ENCODE data around the gene MRPL10.
A peak's percentile ranks its signal among the peaks of the same experiment; 100 is the strongest.

Gene MRPL10

DNA sequence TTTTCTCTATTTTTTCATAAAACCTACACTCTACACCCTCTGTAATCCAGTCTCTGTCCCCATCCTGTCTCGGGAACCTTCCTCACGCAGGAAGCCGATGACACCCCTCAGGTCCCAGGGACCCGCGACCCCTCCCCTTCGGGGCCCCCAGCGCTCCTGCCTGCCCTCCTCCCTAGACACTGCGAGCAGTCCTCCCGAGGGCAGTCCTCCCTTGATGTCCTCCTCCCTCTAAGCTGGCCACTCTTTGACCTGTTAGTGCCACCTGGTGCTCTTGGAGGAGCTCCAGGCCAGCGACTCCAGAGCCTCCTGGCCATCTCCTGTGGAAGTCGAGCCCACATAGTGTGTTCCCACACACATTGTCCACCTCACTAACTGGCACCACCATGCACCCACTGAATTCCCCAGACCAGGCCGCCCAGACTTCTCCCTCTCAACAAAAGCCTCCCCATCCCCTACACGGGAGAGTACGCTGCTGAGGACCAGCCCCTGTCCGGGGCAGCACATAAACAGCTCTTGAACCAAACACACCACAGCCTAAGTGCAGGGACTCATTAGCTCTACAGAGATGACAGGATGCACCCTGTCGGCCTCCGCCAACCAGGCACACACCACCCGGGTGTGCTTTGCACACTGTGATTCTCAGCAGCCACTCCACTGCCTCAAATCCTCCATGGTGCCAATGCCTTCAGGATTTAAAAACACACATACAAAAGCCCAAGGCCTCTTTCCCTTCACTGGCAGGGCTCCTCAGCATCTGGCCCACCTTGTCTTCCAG lies 19.0 kb downstream of the MRPL10 start:
- DNase-seq, result no peak

DNA sequence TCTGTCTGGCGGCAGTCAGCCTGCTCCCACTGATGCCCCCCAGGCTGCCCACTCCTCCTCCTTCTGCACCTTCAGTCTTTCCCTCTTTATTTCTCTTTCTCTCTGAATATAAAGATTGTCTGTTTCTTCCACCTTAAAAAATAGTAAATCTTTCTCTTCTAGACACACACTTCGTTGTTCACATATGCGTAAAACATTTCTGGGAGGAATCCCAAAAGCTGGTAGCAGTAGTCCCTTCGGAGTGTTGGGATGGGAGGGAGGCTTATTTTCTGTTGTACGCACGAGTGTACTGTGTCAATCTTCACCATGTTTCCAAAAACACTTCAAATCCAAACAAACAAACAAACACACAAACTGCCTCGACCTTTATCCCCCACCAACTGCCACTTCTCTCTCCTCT lies 19.6 kb downstream of the MRPL10 start:
- DNase-seq, result no peak

DNA sequence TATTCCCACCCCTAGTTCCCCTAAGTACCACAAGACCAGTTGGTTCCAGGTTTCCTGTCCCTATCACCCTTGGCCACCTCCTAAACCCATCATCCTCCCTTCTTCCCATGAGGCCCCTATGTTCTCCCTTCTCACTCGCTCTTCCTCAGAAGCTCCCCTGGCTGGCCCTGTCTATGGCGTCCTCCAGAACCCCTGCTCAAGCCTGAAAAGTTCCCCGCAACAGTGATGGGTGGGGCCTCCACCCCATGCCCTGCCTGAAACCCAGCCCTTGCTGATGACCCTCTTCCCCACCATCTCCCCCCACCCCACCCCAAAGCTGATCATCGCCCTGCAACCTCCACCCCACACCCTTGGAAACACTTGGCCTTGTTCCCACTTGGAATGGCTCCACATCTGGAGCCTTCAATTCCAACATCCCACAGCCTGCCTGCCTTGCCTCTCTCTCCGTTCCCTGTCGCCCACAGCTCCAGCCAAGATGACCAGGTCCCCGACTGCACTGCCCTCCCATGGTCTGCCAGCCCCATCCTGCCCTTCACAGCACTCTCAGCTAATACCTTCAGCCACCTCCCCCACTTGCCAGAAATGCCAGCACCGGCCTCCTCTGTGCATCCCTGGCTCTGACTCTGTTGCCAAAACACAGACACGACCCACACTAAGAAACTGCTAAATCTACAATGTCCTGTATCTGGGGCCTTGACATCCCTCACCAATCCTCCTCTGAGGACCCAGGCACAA lies 20.3 kb downstream of the MRPL10 start:
- DNase-seq, result no peak

DNA sequence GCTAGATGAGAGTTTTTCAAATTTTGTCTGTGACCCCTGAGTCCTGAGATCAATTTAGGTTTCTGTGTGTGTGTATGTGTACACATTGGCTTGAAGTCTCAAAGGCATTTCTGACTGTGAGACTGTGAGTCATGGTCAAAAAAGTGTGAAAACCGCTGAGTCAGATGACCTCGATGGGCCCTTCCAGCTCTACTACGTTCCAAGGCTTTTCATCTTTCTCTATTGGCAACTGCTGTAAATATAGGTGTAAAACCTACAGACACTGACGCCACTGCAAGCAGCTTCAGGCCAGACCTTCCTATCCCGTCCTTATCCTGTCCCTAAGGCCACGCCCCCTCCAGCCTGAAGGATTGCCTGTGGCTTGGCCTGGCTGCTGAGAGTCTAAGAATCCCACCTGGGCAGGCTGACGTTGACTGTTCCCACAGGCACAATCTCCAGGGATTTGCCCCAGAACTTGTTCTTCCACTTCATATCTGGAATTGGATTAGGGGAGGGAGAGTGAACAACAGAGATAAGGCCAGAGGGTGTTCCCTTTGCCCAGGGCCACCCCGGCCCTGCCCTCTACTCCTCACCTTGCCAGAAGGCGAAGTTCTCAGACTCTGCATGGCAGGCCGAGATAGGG lies 21.0 kb downstream of the MRPL10 start:
- no peak for DNase-seq

DNA sequence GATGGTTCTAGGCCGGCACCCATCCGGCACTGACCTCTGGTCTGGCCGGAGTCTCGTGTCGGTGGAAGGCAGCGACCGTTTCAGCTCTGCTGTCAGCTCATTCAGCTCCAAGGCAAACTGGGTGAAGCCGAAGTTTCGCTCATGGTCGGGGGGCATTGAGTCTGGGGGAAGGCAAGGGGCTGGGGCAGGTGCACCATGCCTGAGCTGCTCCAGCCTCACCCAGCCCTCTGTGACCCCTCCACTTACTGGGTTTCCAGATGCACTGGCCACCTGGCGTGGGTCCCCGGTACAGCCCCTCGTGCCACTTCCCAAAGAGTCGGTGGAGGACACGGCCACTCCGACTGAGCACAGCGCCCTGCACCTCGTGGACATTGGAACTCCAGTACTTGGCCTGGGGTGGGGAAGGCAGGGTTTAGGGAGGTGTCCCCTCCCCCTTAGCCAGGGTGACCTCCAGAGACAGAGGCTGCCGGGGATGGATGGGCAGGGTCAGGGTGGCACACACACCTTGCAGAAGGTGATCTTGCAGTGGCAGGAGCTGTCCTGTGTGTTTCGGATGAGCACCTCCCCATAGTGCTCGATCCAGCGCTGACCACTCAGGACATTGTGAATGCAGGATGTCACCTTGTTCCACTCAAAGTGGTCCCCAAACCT lies 22.4 kb downstream of the MRPL10 start:
- no peak for DNase-seq

DNA sequence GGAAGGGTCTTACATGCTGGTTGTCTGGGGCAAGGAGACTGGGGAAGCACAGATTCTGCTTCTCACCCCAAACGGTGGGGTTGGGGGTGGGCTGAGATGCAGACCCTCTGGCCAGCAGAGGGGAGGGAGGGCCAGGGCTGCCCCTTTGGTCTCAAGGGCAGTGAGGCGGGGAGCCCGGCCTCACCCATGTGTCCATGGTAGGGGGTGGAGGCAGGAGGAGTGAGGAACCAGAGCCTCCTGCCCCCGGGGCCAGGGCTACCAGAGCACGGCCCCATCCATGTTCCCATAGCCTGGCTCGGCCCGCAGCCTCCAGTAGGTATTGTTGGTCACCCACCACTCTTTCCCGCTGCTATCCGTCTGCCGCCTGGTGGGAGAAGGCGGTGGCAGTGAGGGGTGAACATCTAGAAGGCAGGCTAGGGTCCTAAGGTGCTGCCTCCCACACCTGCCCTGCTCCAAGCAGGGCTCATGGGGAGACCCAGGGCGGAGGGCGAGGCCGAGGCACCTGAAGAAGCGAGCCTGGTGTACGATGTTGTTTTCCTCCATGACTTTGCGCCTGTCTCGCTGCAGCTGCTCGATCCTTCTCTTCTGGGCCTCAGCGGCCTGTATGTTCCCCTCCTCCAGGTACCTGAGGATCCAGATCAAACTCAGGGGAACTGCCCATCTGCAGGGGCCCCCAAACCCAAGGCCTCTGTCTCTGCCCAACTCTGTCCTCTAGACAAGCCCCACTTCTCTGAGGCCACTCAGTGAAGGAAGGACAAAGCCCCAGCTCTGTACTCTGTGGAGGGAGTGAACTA lies 23.1 kb downstream of the MRPL10 start:
- DNase-seq, result no peak

DNA sequence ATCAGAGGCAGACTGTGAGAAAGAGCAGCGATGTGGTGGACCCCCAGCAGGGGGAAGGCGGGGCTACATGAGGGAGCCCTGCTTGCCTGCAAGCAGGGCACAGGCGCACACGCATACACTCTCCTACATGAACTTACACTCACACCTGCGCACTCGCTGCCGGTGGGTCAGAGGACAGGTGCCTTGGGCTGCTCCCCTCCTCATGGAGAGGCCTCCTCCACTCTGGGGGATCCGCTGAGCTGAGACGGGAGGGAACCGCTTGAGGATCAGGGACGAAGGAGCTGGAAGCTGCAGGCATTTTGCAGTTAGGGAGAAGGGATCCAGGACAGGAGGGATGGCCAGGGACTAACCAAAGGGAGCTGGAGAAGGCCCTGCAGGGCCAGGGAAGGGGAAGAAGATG lies 23.9 kb downstream of the MRPL10 start:
- no peak for DNase-seq

DNA sequence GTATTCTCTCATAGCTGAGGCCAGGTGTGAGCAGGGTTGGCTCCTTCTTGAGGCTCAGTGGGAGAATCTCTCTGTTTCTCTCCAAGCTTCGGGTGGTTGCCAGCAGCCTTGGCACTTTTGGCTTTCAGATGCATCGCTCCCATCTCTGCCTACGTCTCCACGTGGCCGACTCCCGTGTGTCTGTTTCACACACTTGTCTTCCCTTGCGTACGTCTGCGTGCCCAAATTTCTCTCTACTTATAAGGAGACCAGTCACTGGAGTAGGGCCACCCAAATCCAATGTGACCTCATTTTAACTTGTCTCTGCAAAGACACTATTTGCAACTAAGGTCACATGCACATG lies 24.5 kb downstream of the MRPL10 start:
- no peak for DNase-seq

DNA sequence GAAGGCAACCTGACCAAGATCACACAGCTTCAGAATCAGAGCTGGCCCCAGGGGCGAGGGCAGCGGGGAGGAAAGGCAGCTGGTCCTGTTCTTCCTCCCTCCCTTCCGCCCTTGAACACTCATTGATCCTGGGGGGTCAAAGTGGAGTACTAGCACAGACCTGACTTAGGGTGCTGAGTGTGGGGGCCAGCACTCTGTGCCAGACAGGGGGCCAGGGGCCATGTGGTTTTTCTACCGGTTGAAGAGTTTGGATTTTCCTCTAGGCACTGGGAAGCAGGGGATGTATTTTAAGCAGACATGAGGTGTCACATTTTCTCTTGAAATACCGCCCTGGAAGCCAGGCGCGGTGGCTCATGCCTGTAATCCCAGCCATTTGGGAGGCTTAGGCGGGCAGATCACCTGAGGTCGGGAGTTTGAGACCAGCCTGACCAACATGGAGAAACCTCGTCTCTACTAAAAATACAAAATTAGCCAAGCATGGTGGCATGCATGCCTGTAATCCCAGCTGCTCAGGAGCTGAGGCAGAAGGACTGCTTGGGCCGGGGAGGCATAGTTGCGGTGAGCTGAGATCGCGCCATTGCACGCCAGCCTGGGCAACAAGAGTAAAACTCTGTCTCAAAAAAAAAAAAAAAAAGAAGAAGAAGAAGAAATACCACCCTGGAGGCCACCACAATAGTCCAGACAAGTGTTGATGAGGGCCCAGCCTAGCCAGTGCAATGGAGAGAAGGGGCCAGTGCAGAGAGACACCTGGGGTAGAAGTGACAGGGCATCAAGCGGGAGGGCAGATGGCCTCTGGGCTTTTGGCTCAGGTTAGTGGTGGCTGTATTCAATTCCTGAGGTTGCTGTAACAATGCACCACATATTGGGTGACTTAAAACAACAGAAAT lies 25.1 kb downstream of the MRPL10 start:
- DNase-seq, result no peak

DNA sequence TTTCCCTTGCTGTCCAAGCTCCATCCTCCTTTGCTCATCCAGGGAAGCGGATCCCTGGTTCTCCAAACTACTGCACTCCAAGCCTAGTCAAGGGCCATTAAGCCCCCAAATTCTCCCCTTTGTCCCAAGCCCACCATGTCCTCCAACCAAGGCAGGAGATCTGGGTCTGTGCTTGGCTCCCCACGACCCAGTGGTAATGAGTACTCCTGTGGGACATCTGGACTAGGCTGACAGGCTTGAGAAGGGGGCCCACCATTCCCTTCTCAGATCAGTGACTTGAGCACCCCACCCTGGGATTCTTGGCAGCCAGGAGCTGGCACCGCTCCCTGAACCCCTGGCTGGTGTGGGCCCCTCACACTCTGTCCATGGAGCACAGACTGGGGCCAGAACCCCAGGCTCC lies 26.9 kb downstream of the MRPL10 start:
- no peak for DNase-seq

DNA sequence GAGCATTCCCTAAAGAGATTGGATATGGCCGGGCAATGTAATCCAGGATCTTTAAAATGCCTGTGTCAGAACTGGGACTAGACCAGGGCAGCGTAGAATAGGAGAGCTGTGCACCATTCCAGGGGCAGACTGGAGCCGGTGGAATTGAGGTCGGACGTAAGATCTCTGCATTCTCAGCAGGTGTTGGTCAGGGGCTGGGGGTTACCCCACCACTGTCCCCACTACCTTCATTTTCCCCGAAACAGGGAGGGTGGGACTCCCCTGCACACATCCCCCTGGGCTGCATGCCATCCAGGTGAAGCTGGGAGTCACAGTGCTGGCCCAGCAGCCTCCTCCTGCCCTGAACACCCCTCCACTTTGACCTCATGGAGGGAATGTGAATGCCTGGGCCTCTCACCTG lies 27.6 kb downstream of the MRPL10 start:
- DNase-seq, result no peak

DNA sequence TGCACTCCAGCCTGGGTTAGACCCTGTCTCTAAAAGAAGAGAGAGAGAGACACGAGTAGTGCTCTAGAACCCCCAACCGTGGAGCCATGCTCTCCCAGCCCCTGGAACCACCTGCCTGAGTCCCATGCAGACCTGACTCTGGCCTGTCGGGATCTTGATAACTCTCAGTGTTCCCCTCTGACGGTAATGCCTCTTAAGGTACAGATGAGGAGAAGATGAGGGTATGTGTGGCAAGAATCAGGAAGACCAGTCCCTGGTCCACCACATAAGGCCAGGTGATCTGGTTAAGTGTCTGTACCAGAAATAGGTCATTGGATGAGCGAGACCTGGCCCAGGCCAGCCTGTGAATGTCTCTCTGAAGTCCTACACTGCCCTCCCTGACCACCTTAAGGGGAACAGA lies 28.1 kb downstream of the MRPL10 start:
- no peak for DNase-seq

DNA sequence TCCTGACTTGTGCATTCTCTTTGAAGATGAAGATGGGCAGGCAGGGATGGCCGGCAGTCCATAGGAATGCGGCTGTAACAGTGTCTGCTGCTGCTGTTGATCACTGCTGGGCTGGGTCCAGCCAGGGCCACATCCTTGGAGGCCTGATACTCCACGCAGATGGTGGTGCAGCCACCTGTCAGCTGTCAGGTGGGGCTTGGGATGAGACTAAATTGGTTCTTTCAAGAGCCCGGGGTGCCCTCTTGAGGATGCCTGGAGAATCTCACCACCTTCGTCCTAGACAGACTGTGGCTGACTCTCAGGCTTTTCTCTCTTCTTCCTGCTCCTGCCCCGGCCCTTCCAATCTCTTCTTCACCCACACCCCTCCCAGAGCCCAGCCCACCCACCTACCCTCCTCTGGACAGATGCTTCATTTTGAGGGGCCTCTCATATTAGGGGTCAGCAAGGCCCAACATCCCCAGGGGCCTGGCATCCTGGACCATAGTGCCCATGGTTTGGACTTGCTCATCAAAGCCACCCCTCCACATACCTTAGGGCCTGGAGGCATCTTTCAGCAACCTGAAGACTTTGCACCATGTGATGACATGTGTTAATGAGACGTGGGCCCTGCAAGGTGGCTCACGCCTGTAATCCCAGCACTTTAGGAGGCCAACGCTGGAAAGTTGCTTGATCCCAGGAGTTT lies 28.9 kb downstream of the MRPL10 start:
- DNase-seq, result peak; percentile 2

DNA sequence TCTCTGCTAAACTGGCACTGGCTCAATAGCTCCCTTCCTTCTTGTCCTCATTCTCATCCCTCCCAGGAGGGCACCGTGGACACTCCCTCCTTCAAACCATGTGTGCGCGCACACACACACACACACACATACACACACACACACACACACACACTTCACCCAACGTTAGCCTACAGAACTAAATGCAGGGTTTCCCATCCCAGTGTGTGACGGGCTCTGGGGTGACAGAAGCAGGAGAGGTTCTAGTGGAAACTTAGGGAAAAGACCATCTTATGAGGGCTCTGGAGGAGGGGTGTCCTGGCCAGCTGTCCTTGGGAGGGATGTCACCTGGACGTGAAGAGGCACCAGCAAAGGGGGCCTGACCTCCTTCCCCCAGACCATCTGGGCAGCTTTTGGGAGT lies 29.4 kb downstream of the MRPL10 start:
- no peak for DNase-seq

DNA sequence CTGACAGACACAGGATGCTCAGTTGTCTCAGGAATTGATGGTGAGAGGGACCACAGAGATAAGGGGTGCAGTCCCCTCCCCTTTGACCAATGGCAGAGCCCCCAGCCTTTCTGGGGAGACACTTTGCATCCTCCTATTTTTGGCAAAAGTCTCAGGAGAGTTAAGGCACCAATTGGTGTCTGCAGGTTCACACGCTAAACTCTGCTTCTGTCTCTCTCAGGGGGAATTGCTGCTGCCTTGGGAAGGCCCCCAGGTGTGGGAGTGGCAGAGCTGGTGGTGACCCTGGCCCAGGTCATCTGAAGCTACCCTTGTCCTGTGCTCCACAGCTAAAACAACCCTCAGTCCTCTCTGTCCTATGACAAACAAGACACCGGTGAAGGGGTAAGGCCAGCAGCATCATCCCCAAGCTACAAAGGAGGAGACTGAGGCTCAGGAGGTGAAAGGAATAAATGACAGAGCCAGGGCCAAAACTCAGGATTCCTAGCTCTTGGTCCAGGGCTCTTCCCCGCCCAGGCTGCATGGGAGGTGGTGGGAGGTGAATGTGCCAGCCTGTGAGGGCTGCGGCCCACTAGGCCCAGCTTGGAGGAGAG lies 30.1 kb downstream of the MRPL10 start:
- DNase-seq, result no peak

DNA sequence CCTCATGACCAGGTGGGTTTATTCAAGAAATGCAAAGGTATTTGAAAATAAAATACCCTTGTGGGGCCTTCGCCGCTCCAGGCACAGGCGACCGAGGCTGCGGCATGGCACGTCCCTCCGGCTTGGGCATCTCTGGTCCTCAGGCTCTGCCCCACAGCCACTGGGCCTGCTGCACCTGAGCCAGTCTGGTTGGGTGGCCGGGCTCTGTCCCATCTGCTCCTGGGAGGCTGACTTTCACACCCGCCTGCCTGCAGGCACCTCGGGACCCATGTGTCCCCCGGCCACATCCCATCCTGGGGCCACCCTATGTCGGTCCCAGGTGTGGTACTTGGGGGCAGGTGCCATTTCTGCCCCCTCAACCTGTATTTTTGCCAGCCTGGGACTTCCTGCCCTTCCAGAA lies 30.7 kb downstream of the MRPL10 start:
- DNase-seq, result no peak

DNA sequence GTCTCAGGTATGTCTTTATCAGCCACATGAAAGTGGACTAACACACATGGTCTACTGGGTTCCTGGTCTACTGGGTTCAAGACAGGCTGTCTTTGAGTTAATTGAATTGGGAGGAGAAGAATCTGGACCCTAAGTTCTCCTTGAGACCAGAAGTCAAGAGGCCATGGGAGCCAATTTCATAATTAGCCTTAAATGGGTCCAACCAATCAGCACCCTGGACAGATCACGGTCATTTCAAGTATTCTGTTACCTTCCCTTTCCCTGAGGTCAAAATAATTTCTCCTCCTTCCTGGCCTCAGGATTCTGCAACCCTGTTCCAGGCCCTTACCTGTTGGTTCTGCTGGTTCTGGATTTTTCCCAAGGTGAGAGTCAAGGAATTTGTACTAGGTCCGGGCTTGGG lies 33.5 kb downstream of the MRPL10 start:
- no peak for DNase-seq

DNA sequence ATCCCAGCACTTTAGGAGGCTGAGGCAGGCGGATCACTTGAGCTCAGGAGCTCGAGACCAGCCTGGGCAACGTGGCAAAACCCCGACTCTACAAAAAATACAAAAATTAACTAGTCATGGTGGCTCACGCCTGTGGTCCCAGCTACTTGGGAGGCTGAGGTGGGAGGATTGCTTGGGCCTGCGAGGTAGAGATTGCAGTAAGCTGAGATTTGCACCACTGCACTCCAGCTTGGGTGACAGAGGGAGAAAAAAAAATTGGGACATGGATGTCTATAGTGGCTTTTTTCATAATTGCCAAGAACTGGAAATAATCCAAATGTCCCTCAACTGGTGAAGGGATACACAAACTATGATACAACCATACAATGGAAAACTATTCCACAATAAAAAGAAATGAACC lies 38.4 kb downstream of the MRPL10 start:
- no peak for DNase-seq

DNA sequence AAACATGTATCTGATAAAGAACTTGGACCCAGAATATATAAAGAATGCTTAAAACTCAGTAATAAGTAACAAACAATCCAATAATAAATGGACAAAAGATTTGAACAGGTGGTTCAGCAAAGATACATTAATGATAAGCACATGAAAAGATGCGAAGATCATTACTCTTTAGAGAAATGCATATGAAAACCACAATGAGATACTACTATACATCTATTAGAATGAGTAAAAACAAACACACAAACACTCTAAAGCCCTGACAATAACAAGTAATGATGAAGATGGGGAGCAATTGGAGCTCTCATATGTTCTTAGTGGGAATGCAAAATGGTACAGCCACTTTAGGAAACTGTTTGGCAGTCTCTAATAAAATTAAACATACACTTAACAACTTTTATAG lies 38.9 kb downstream of the MRPL10 start:
- DNase-seq, result no peak

DNA sequence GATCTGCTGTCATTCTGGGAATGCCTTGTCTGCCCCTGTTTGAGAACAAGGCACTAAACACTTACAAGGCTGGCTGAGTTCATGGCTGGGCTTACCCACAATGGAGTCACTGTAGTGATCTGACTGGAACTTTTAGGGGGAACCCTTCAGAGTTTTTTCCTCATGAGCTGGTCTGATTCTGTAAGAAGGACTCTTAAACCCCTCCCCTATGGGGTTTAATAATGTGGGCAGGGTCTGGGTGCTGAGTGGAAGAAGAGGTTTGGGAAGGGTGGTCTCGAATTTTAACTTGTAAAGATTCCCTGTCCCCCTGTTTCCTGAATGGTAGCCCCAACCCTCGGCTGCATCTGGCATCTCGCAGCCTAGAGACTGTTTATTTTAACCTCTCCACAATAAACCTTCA lies 40.3 kb downstream of the MRPL10 start:
- no peak for DNase-seq

All from midbrain (tissue), 1 donor.